Motor neuron (in vitro differentiated cells): Measurements from ENCODE around the gene WBP1L. TPM values are rescaled to one million over a fixed set of nuclear protein-coding genes. Genes with fewer than 3 reads are reported as not detected.

Experiments used
- ATAC-seq, 8 experiments: fragments of 200-7000 bp; cut with Tn5 transposase; replicated peaks in 6 of 8; 2 replicates each; pipeline ENCODE4 v1.8.0; 2021; ENCODE audit warnings: mild to moderate bottlenecking in 8 of 8, moderate library complexity in 8 of 8
- H3K27ac ChIP-seq, 2 donors: fragments of 250-450 bp; sonication (Bioruptor Pico); 2 replicates each; pipeline ENCODE4 v1.9.0; 2021; ENCODE audit warnings: antibody characterized with exemption in 2 of 2, mild to moderate bottlenecking in 2 of 2, moderate library complexity in 1 of 2
- H3K4me1 ChIP-seq, 2 donors: fragments of 250-450 bp; sonication (Bioruptor Pico); replicated peaks in 1 of 2; 2 replicates each; pipeline ENCODE4 v1.6.1; 2021; ENCODE audit warnings: antibody characterized with exemption in 2 of 2, mild to moderate bottlenecking in 2 of 2, moderate library complexity in 1 of 2
- H3K4me3 ChIP-seq, 5 donors: fragments of 250-450 bp; sonication (Bioruptor Pico); 2 replicates each; pipeline ENCODE4 v1.9.0; 2021; ENCODE audit warnings: antibody characterized with exemption in 5 of 5, mild to moderate bottlenecking in 5 of 5, moderate library complexity in 4 of 5
- whole genome bisulfite sequencing, 10 experiments: fragments of 450-650 bp; shearing (Covaris generic); methylation state at CpG; one replicate each; pipeline ENCODE4 v1.0.0; 2022; 5-methylcytosine and 5-hydroxymethylcytosine counted together
- in situ Hi-C, 9 experiments: fragments of 400-800 bp; cut with MboI; loops; one replicate each; pipeline ENCODE4 v1.15.0; 2021; ENCODE audit warnings: low sequenced_read_pairs in 9 of 9, low pct_unique_long_range_greater_than_20kb in 2 of 9; ENCODE audit not compliant: unreplicated experiment in 9 of 9
- total RNA-seq, 8 experiments: library from RNA; unstranded; fragments of 300-600 nt; gene quantifications; 2 replicates each; pipeline versions ENCODE4 v1.2.3 to v1.2.4, GENCODE V29; 2022

Gene WBP1L
- total RNA-seq, 8 experiments from 2014 or later: 21.1 to 49.7 (median 26.7) TPM

DNA sequence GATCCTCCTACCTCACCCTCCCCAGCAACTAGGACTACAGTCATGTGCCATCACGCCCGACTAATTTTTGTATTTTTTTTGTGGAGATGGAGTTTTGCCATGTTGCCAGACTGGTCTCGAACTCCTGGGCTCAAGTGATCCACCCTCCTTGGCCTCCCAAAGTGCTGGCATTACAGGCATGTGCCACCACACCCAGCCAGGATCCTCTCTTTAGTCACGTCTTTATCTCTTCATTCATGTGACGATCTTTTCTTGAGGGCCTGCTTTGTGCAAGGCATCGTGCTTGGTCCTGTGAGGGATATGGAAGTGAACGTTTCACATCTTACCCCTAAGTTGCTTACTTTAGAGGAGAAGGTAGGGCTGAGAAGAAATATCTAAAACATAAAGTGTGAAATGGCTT is 21.6 kb downstream of the WBP1L start:
- H3K4me1 ChIP-seq: peaks cover 0 to 7% of the 10 kb centered on the region in 2 donors
- WGBS, 10 experiments: 20 to 100% (median 85%) methylated on average over 1 to 7 of the region's 7 CpGs; no CpG with 5 or more reads in 3 of the 10 experiments
- no peak overlapping the region for H3K27ac ChIP-seq
- no peak for ATAC-seq
- H3K4me3 ChIP-seq: no peak overlapping the region
- in situ Hi-C loops: no loop called here

DNA sequence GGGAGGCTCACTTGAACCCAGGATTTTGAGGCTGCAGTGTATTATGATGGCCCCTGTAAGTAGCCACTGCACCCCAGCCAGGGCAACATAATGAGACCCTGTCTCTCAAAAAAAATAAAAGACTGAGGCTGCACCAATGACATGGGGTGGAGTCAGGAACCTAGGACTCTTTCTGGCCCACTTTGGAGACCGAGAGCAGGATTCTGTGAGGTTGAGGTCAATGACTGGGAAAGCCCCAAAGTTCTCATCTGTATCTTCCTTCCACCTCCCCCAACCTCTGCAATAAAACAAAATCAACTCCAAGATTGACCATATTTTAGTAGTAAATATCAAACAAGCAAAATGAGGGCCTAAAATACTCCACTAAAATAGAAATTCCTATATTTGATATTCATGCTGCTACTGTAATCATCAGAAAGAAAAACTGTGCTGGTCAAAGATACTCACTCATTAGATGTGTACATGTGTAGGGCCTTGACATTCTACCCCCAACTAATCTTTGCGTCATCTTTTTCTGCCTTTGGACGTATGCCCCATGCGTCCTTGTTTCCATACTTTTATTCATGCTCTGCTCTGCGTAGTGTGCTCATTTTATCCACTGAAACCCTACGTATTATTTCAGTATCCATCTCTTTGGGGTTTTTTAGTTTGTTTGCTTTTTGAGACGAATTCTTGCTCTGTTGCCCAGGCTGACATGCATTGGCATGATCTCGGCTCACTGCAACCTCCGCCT is 23.8 kb downstream of the WBP1L start:
- Histone ChIP-seq H3K4me3 (no peak overlapping the region), H3K27ac (no peak overlapping the region), H3K4me1 (peaks cover 0 to 7% of the 10 kb centered on the region in 2 donors)
- in situ Hi-C loops: no loop called here
- ATAC-seq: no peak
- 91 to 100% (median 97%) methylated on average over 3 to 9 of the region's 9 CpGs for WGBS, 10 experiments

DNA sequence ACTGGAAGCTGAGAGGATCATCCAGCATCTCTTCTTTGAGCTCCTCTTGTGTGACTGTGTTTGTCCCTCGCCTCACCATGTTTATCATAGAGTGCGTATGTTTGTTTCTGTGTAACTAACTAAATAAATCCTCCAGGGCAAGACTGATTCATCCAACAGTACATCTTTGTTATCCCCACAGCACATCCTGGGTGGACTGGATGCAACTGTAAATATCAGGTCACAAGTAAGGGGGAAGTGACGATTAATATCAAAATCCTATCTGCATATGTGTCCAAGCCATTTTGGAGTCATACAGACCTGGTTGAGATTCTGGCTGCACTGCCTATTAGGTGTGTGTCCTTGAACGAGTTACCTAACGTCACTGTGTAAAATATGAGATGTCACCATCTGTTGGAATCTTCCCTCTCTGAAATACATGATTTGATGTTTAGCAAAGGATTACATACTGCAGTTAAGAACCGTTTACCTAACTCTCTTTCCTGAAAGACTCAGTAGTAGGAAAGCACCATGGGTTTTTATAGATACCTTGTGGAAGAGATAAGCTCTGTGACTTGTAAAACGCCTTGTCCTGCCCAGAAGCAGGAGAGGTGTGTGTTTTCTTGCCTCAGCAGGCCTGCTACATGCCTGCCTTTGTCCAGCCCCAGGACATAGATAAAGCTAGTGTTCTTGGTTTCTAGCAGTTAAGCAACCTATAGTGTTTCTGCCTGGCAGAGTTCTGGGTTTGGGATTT is 25.8 kb downstream of the WBP1L start:
- no peak overlapping the region for H3K27ac ChIP-seq
- H3K4me3 ChIP-seq: no peak overlapping the region
- ATAC-seq: peak in 2 of 8 experiments; percentile 59 to 72
- peaks cover 8 to 15% of the 10 kb centered on the region in 2 donors for H3K4me1 ChIP-seq
- in situ Hi-C loops: no loop called here
- WGBS, 10 experiments: 81 to 100% (median 88%) methylated on average over 1 to 7 of the region's 7 CpGs

DNA sequence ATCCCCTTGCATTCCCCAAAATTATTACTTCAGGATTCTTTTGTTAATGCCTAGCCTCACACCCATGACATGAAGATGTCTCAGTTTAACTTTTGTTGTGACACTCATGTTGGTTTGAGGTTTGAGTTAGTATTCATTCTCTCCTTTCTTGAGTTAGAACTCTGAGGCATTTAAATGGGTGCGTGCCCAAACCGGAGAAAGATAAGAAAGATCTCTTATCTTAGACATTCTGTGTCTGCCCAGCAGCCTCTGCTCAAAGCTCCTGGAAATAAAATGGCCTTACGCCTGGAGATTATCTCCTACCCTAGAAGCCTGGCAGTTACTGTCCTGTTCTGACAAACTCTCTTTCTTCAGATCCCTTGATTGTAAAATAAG is 26.3 kb downstream of the WBP1L start:
- in situ Hi-C loops: no loop called here
- peaks cover 14 to 20% of the 10 kb centered on the region in 2 donors for H3K4me1 ChIP-seq
- H3K4me3 ChIP-seq: no peak overlapping the region
- ATAC-seq: no peak
- no peak overlapping the region for H3K27ac ChIP-seq
- 50 to 100% (median 88%) methylated on average over 1 to 3 of the region's 3 CpGs; no CpG with 5 or more reads in 2 of the 10 experiments for WGBS, 10 experiments

DNA sequence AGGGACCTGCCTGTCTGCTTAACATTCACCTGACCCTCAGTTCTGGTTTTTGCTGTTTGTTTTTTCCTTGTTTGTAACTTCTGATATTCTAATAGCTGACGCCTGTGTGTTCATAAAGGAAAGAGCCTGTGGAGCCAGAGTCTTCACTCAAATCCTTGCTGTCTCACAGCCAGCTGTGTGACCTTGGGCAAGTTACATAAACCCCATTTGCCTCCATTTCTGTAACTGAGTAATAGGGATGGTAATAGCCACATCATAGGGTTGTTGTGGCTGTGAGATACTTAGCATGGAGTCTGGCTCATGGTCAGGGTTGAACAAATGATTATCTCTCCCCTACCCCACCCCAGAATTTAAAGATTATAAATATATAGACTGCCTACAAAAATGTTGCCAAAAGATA is 27.0 kb downstream of the WBP1L start:
- no peak overlapping the region for H3K27ac ChIP-seq
- in situ Hi-C loops: no loop called here
- H3K4me1 ChIP-seq: peaks cover 20 to 27% of the 10 kb centered on the region in 2 donors
- 50 to 100% (median 94%) methylated on average over 1 of the region's 1 CpG; no CpG with 5 or more reads in 4 of the 10 experiments for WGBS, 10 experiments
- no peak for ATAC-seq
- no peak overlapping the region for H3K4me3 ChIP-seq

DNA sequence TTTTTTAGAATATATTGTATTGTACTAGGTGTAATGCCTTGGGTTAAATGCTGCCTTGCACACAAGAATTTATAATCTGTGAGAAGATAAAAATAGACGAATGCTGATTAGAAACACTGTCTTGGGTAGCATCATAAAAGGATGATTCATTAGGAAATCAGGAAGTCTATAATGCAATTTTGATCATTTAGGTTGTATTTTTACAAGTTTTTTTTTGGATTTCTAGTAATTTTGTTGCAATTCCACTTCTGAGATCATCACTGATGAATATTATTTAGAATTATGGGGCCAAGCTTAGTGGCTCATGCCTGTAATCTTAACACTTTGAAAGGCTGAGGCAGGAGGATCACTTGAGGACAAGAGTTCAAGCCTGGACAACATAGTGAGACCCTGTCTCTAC is 29.6 kb downstream of the WBP1L start:
- 14 to 100% (median 100%) methylated on average over 1 of the region's 1 CpG; no CpG with 5 or more reads in 3 of the 10 experiments for WGBS, 10 experiments
- H3K27ac ChIP-seq: no peak overlapping the region
- in situ Hi-C loops: no loop called here

DNA sequence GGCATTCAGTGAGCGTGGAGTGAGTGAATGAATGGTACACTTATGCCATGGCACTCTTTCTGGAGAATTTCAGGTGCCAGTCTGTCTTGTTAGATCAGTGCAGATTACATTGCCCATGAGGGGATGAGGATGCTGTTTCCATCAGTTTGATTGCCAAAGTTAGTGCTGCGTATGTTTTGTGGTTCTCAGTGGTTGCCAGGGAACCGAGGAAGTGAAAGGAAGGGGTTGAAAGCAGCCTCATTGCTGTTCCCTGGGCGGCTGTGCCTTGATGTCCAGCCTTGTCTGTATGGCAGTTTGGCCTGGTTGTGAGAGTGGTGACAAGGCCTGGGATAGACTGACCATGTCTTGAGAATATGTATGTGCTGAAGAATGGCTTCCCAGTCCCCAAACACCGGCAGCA is 30.2 kb downstream of the WBP1L start:
- H3K4me3 ChIP-seq: no peak overlapping the region
- H3K4me1 ChIP-seq: peaks cover 37 to 51% of the 10 kb centered on the region in 2 donors
- ATAC-seq: no peak
- 60 to 100% (median 80%) methylated on average over 1 to 3 of the region's 5 CpGs; no CpG with 5 or more reads in 2 of the 10 experiments for WGBS, 10 experiments
- H3K27ac ChIP-seq: peak overlapping the region in 1 of 2 donors; percentile 26
- in situ Hi-C loops: no loop called here

More for the DNA sequence above, 29.6 kb downstream of the WBP1L start:
- Histone ChIP-seq H3K4me3 (no peak overlapping the region), H3K4me1 (peaks cover 37 to 51% of the 10 kb centered on the region in 2 donors)
- peak in 1 of 8 experiments; percentile 1 for ATAC-seq

DNA sequence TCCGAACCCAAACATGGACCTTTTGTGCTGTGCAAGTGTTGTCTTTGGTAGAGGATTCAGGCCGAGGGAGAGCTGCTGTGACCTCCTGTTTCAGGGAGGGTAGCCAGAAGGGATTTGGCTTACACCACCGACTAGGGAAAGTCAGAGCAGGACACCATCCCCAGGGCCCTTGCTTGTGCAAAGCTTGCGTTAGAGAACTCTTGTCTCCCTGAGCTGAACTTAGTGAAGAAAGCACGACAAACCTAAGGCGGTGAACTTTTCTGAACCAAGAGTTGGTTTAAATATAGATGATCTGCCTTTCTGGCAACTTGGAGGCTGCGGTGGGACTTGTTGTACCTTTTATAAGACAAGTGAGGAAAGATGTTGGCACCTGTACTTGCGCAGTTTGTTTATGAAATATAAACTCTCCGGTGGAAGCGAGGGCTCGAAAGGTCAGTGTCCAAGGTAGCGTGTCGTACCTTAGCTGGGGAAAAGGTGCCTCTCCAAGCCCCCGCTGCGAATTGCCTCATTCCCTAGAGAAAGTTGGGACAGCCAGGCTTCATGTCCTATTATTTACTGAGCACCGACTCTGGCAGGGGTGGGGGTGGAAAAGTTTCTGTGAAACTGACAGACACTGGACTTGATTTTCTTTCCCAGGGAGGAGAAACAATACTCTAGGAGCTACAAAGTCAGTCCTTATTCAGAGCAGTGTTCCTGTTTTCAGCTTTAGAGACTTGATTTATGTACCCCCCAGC is 31.6 kb downstream of the WBP1L start:
- no peak for ATAC-seq
- H3K4me3 ChIP-seq: peak overlapping the region in 3 of 5 donors; percentile 23 to 40 (median 23)
- peak overlapping the region in 1 of 2 donors; percentile 81 for H3K27ac ChIP-seq
- H3K4me1 ChIP-seq: peaks cover 37 to 46% of the 10 kb centered on the region in 2 donors
- WGBS, 10 experiments: 42 to 100% (median 67%) methylated on average over 1 to 14 of the region's 16 CpGs; no CpG with 5 or more reads in 1 of the 10 experiments
- in situ Hi-C loops: no loop called here

DNA sequence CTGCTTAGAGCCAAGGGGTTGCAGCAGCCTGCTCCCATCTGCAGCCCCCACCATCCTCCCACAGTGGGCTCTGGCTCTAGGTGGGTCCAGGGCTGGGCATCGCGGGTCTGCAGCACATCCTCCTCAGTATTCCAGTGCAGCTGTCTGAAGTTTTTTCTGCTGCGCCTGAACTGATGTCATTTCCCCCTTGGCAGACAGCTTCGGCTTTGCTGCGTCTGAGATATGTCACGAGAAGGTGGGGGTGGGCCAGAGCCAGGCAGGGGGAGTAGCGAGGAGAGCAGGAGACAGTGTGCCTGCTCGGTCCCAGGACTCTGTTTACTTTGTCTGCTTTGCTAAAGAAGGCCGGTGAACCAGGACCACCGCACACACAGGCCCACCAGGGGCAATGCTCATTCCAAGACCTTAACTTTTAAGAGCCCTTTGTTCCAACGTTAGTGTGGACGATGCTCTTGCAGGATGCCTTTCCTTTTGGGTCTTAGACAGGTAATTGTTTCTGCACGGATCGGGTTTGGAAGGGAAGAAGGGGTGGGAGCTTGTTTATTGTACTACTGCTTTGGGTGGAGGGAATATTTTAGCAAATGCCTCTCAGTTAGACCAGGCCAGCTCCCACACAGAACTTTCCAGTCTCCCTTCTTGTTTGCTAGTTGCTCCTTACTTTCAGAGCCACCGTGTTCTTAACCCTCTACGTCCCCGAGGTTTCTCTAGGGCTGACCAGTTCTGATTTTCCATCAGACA is 32.4 kb downstream of the WBP1L start:
- 0 to 6% (median 1%) methylated on average over 1 to 12 of the region's 17 CpGs; no CpG with 5 or more reads in 4 of the 10 experiments for WGBS, 10 experiments
- in situ Hi-C loops: no loop called here
- Histone ChIP-seq H3K4me1 (peaks cover 37 to 49% of the 10 kb centered on the region in 2 donors), H3K4me3 (peak overlapping the region; percentile 7 to 40 (median 23)), H3K27ac (peak overlapping the region; percentile 11 to 81)
- ATAC-seq: peak; percentile 21 to 85 (median 79)

DNA sequence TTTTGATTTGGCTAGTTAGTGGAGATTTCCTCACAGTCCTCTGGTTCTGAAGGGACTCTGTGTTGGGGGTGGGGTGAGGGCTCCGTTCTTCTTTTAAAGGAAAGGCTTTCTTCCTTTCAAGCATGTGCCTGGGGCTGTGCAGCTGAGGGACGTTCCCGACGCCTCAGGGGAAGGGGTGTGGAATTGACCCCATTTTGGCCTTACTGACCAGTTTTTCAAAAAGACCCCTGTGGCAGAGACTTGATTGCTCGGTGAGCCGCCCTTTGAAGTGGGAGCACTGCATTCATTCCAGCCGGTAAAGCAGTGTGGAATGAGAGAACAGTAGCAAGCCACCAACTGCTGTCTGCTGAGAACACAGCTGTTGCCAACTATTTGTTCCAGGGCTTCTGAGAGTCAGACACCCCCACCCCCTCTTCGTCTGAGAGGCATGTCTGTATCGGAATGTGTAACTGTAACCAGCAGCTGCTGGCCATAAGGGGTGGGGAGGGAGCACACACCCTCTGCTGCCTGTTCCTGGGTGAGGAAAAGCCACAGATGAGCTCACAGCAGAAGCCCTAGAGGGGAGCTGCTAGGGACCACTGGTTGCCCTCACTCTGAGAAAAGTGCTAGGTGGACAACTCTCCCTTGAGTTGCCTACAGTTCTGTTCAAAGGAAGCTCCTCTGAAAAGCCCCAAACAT is 33.2 kb downstream of the WBP1L start:
- 0 to 17% (median 3%) methylated on average over 1 to 6 of the region's 9 CpGs; no CpG with 5 or more reads in 4 of the 10 experiments for WGBS, 10 experiments
- Histone ChIP-seq H3K4me3 (peak overlapping the region in 3 of 5 donors; percentile 23 to 40 (median 23)), H3K4me1 (peaks cover 37 to 50% of the 10 kb centered on the region in 2 donors), H3K27ac (peak overlapping the region; percentile 6 to 81)
- peak; percentile 74 to 93 (median 78) for ATAC-seq
- in situ Hi-C loops: no loop called here

DNA sequence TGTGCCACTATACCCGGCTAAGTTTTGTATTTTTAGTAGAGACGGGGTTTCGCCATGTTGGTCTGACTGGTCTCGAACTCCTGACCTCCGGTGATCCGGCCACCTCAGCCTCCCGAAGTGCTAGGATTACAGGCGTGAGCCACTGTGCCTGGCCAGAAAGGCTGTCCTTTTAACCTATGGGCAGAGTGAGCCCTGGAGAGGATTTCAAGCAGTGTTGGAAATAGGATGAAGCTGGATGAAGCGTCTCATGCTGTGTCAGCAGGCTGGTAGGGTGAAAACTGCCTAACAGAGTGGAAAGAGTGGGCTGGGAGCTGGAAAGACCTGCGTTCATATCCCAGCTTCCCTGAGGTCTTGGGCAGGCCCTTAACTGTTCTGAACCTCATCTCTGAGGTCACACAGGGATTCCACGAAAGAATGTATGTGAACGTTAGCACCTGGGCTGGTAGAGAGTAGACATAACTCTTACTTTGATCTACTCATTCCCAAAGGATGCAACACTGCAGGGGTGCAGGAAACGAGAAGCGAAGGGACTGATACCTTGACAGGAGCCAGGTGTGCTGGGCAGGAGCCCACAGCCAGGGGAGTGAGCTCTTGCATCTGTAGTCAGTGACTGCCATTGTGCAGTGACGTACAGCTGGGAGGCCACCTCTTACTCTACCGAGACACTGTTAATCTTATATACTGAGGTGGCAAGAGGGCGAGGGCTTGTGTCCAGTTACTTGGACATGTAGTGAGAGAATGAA is 34.1 kb downstream of the WBP1L start:
- Histone ChIP-seq H3K27ac (no peak overlapping the region), H3K4me3 (no peak overlapping the region), H3K4me1 (peaks cover 37 to 55% of the 10 kb centered on the region in 2 donors)
- ATAC-seq: no peak
- in situ Hi-C loops: no loop called here
- 80 to 93% (median 87%) methylated on average over 1 to 11 of the region's 17 CpGs; no CpG with 5 or more reads in 3 of the 10 experiments for WGBS, 10 experiments
